GM12864 (cell line): Measurements from ENCODE around the gene OR6C65.
"Not testable (repeated sequence)": the region's sequence is repeated elsewhere in the genome, so short reads cannot be mapped to it uniquely, and the experiment has no call there.

Experiments
- DNase-seq: peaks from one replicate; pipeline ENCODE4 v3.0.0-alpha.2; 2011; ENCODE audit warnings: low read depth
- H3K4me3 ChIP-seq: 2 replicates; pipeline ENCODE4 v1.5.1; 2011; ENCODE audit warnings: mild to moderate bottlenecking, low read depth, low read length, control low read depth
- CTCF ChIP-seq: IDR thresholded peaks from 2 replicates; pipeline ENCODE4 v1.5.1; 2011; ENCODE audit warnings: low read depth, mild to moderate bottlenecking, moderate library complexity, low read length, control low read depth, inconsistent platforms; ENCODE audit errors: missing control alignments

OR6C65 gene

GRCh38 chr12:55396326-55396725 lies 4.0 kb upstream of the OR6C65 start:
- no peak for TF ChIP-seq CTCF
- no peak overlapping the region for H3K4me3 ChIP-seq
- no peak for DNase-seq

GRCh38 chr12:55407866-55408265 lies 7.5 kb downstream of the OR6C65 start:
- no peak for TF ChIP-seq CTCF
- no peak for DNase-seq
- no peak overlapping the region for H3K4me3 ChIP-seq

GRCh38 chr12:55409133-55409532 lies 8.8 kb downstream of the OR6C65 start:
- not testable (repeated sequence) for H3K4me3 ChIP-seq, DNase-seq

GRCh38 chr12:55412138-55412537 lies 11.8 kb downstream of the OR6C65 start:
- not testable (repeated sequence) for DNase-seq, H3K4me3 ChIP-seq

- not testable (repeated sequence) for DNase-seq, H3K4me3 ChIP-seq
Measured at GRCh38 chr12:55413498-55414388, 13.4 kb downstream of the OR6C65 start.

GRCh38 chr12:55414396-55414823 lies 14.1 kb downstream of the OR6C65 start:
- DNase-seq, H3K4me3 ChIP-seq: not testable (repeated sequence)

- not testable (repeated sequence) for DNase-seq, H3K4me3 ChIP-seq
Measured at GRCh38 chr12:55414889-55415288, 14.6 kb downstream of the OR6C65 start.

- no peak for TF ChIP-seq CTCF
- no peak for DNase-seq
- H3K4me3 ChIP-seq = no peak overlapping the region
Measured at GRCh38 chr12:55416961-55417360, 16.6 kb downstream of the OR6C65 start.

- no peak for TF ChIP-seq CTCF
Measured at GRCh38 chr12:55420307-55420962, 20.1 kb downstream of the OR6C65 start.

GRCh38 chr12:55425954-55426353 lies 25.6 kb downstream of the OR6C65 start, which contains the start of gene OR6C76:
Gene OR6C76 (plus strand): TSS chr12:55426254. CDS start chr12:55426254, 0 bp downstream.
- no peak within 1 kb of the TSS for H3K4me3 ChIP-seq
- no peak for TF ChIP-seq CTCF
- no peak for DNase-seq

More at GRCh38 chr12:55420307-55420962, 20.1 kb downstream of the OR6C65 start:
- H3K4me3 ChIP-seq = no peak overlapping the region
- DNase-seq = no peak
